ENCODE data around the gene PROCA1. TPM values are rescaled to one million over a fixed set of nuclear protein-coding genes. Genes with fewer than 3 reads are reported as not detected.

The PROCA1 gene
- total and polyA plus RNA-seq, 2 of the 8 experiments (the other 6 are each of a cell fraction or from before 2014, with no cell fraction given), result 21.2 to 26.3 TPM

DNA sequence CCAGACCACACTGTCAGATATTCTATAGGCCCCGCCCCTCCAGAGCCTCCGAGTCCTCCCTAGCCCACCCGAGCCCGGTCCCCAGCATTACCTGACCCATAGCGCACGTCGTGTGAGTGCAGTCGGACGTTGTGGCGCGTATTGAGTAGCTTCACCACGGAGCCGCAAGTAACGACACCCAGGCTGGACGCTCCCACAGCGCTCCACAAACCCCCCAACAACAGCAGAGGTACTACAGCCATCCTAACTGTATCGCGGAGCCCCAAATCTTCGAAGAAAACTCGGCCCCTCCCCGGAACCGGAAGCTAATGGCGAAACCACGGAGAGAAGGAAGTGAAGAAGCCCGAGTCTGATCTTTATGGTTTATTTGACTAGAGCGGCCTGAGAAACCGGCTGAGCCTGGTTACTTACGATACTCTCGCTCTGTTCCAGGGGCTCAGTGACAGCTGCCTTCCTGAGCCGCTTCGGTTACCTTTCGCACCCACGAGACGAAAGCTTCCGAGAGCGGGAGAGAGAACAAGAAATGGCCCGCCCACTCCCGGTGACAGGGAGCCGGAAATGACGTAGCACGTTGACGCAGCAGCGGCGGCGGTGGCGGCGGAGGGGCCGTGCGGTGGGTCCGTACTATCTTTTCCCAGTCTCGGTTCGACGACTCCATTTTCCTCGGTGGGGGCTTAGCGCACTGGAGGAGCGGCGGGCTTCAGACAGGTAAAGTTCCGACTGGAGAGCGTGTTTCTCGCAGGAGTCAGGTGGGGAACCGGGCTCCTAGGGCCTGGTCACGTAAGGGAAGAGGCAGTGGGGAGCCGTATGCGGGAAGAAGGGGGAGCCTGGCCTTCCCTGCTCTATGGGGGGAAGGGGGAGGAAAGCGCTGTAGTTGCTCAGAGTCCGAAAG lies 49.8 kb downstream of the PROCA1 start, which contains the start of the genes SDF2 and SUPT6H (continued):
- TF ChIP-seq CHD7 (IDR thresholded peaks at IDR 0.05; ENCODE audit: insufficient replicate concordance, low read length) (no peak), TAF7 (optimal IDR thresholded peaks at IDR 0.05; ENCODE audit: borderline replicate concordance, low read depth, low read length) (peak; percentile 30), SIN3A (conservative IDR thresholded peaks at IDR 0.05 in 1 of 2, IDR thresholded peaks at IDR 0.05 in 1 of 2; ENCODE audit: low read depth in 1 of 2, low read length in 2 of 2) (peak; percentile 4 to 87; a peak in 2 of 4 replicates), EZH2 (IDR thresholded peaks at IDR 0.05; ENCODE audit: low read depth, low read length, severe bottlenecking) (no peak), CEBPB (IDR thresholded peaks at IDR 0.05; ENCODE audit: low read depth, low read length) (no peak), POU5F1 (IDR thresholded peaks at IDR 0.05; ENCODE audit: low read depth, low read length) (no peak), POLR2AphosphoS5 (IDR thresholded peaks at IDR 0.05; ENCODE audit: low read depth, low read length) (peak; percentile 79), HDAC6 (IDR thresholded peaks at IDR 0.05; ENCODE audit: low read depth, low read length) (no peak), BCL11A (IDR thresholded peaks at IDR 0.05; ENCODE audit: low read depth in 2 of 2, low read length in 2 of 2) (no peak), SP2 (IDR thresholded peaks at IDR 0.05; ENCODE audit: low read length) (peak; percentile 12; the same call in 1 of the 2 replicates)
